SK-N-MC (cell line): ENCODE measurements around the gene UCKL1.

Experiments used
- DNase-seq: peaks from one replicate; pipeline ENCODE4 v3.0.0-alpha.2; 2011; ENCODE audit warnings: low read depth, low spot score
- H3K27ac ChIP-seq: fragments of 200-600 bp; sonication (generic); 2 replicates; pipeline ENCODE4 v1.5.1; 2016; ENCODE audit warnings: mixed run types
- H3K36me3 ChIP-seq: fragments of 200-600 bp; sonication (generic); 2 replicates; pipeline ENCODE4 v1.6.1; 2017; ENCODE audit warnings: antibody characterized with exemption, low read length, mixed read lengths; ENCODE audit not compliant: insufficient read depth
- H3K4me3 ChIP-seq: fragments of 200-600 bp; sonication (generic); 2 replicates; pipeline ENCODE4 v1.5.1; 2016
- H3K9ac ChIP-seq: fragments of 200-600 bp; sonication (generic); 2 replicates; pipeline ENCODE4 v1.8.0; 2017; ENCODE audit warnings: mixed run types, mixed read lengths; ENCODE audit not compliant: insufficient read length
- H3K9me3 ChIP-seq: fragments of 200-600 bp; sonication (generic); 2 replicates; pipeline ENCODE4 v1.6.1; 2017; ENCODE audit warnings: low read depth, mild to moderate bottlenecking, antibody characterized with exemption, low read length, moderate library complexity, mixed read lengths
- EZH2 ChIP-seq: fragments of 200-600 bp; sonication (generic); IDR thresholded peaks from one replicate; pipeline ENCODE4 v1.6.1; 2017; ENCODE audit warnings: antibody characterized with exemption
- FOXP2 ChIP-seq: optimal IDR thresholded peaks from 2 replicates; pipeline ENCODE3; 2011; ENCODE audit warnings: mild to moderate bottlenecking, moderate library complexity; ENCODE audit not compliant: insufficient read depth; ENCODE audit errors: extremely low read length, control extremely low read depth
- POLR2AphosphoS5 ChIP-seq: IDR thresholded peaks from 2 replicates; pipeline ENCODE4 v1.6.1; 2012; ENCODE audit warnings: mild to moderate bottlenecking, low read depth, low read length, borderline replicate concordance

The UCKL1 gene

DNA sequence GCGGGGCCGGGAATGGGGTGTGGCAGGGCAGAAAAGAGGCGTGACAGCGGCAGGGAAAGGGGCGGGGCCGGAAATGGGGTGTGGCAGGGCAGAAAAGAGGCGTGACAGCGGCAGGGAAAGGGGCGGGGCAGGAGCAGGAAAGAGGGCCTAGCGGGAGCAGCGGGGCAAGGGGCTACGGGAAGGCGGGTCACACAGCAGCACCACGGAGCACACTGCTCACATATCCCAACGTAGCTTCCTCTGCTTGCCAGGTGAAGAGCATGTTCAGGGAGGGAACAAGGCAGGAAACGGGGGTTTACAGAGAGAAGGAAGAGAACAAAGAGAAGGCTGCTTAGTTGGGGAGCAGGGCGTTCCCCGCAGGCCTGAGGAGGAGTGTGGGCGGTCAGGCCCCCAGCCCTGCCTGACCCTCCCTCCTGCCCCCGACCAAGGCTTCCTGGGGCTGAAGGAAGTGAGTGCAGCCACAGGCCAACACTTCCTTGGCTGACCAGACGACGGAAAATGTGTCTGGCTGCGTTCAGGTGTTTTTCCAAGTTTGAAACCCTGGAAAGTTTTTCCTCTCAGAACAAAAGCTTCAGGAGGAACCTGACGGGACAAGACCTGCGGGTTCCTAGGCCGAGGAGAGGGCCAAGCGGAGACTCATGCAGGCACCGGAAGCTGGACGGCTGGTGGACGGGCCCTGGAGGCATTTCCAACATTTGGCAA lies 13.8 kb downstream of the UCKL1 start:
- no peaks in the 10 kb centered on the region for H3K9me3 ChIP-seq
- H3K36me3 ChIP-seq, result peaks cover 28% of the 10 kb centered on the region; the same call in 1 of the 2 replicates
- H3K4me3 ChIP-seq, result no peak overlapping the region
- TF ChIP-seq POLR2AphosphoS5 (no peak), FOXP2 (no peak), EZH2 (no peak)
- H3K27ac ChIP-seq, result peak overlapping the region; percentile 60
- DNase-seq, result peak; percentile 16
- no peak overlapping the region for H3K9ac ChIP-seq

DNA sequence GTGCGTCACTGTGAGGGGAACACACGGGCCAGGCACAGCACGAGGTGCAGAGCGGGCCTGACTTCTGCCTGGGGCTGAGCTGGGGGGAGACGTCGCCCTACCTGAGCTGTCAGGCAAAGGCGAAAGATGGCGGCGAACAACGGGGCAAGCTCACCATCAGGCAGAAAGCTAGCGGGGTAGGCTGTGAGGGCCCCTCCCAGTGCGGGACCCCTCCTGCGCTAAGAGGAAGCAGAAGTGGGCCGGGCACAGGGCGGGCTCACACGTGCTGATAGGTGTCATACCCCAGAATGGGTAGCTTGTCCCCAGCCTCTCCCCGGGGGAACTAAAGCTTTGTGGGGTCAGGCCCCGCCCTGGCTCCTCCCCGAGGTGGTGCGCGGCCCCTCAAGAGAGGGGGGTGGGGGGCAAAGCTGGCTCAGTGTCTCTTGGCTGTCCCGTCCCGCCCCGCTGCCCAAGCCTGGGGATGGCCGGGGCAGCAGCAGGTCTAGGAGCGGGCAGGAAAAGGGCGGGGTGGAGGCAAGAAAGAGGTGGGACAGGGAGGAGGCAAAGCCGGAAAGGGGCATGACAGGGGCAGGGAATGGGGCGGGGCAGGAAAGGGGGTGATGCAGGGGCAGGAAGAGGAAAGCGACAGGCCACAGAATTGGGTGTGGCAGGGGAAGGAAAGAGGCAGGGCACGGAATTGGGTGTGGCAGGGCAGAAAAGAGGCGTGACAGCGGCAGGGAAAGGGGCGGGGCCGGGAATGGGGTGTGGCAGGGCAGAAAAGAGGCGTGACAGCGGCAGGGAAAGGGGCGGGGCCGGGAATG lies 14.7 kb downstream of the UCKL1 start:
- Histone ChIP-seq H3K4me3 (peak overlapping the region; percentile 51; the same call in 1 of the 2 replicates), H3K36me3 (peaks cover 28% of the 10 kb centered on the region; the same call in 1 of the 2 replicates), H3K9me3 (no peaks in the 10 kb centered on the region), H3K9ac (no peak overlapping the region), H3K27ac (no peak overlapping the region; the same call in 1 of the 2 replicates)
- peak; percentile 55 for DNase-seq
- TF ChIP-seq EZH2, result no peak
- TF ChIP-seq FOXP2, result no peak
- TF ChIP-seq POLR2AphosphoS5, result peak; percentile 13; the same call in 1 of the 2 replicates

DNA sequence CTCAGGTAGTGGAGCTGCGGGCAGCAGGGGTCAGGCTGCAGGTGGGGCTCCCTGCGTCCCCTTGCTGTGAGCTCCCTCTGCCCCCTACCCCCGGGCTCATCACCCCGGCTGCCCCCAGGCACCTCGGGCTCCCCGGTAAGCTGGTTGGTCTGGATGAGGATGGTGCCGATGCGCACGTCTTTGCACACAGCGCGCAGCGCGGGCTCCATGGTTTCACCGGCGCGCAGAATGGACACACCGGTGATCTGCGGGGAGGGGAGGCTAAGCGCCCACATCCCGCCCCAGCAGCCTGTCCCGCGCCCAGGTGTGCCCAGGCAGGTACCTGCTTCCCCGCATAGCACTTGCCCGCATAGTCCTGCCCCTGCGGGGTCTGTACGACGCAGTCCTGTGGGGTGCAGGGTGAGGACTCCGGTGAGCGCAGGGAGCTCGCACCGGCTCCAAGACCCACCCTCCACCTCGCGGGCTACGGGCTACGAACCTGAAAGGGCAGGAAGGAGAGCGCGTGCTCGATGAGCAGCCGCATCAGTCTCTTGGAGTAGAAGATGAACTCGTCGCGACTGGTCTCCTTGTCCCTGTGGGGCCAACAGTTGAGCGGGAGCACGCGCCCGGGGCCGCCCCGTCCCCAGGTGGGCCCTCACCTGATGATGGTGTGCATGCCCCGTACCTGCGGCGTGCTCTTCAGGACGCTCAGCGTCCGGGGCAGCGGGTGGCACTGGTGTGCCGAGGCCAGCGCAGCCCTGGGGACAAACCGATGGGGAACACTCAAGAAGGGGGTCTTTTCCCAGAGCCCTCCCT lies 15.5 kb downstream of the UCKL1 start:
- no peaks in the 10 kb centered on the region for H3K9me3 ChIP-seq
- no peak overlapping the region for H3K9ac ChIP-seq
- H3K4me3 ChIP-seq, result no peak overlapping the region
- DNase-seq, result no peak
- TF ChIP-seq POLR2AphosphoS5, result no peak; the same call in 1 of the 2 replicates
- TF ChIP-seq EZH2, result no peak
- TF ChIP-seq FOXP2, result no peak
- H3K27ac ChIP-seq, result no peak overlapping the region
- peaks cover 28% of the 10 kb centered on the region; the same call in 1 of the 2 replicates for H3K36me3 ChIP-seq

DNA sequence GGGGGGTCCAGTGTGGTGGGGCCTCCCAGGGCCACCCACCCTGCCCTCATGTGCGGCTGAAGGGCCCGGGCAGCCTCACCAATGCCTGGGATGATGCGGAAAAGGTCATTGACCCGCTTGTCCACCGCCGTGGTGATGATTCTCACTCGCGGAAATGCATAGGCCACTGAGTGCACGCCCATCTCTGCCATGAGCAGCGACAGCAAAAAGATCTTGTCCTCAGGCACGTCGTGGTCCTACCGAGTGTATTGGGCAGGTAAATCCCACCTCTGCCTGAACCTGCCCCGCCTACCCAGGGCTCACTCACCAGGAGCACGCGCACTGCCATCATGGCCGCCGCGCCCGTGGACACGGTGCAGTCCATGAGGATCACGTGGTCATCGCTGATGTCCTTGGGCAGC lies 16.1 kb downstream of the UCKL1 start:
- peaks cover 25% of the 10 kb centered on the region; the same call in 1 of the 2 replicates for H3K36me3 ChIP-seq

DNA sequence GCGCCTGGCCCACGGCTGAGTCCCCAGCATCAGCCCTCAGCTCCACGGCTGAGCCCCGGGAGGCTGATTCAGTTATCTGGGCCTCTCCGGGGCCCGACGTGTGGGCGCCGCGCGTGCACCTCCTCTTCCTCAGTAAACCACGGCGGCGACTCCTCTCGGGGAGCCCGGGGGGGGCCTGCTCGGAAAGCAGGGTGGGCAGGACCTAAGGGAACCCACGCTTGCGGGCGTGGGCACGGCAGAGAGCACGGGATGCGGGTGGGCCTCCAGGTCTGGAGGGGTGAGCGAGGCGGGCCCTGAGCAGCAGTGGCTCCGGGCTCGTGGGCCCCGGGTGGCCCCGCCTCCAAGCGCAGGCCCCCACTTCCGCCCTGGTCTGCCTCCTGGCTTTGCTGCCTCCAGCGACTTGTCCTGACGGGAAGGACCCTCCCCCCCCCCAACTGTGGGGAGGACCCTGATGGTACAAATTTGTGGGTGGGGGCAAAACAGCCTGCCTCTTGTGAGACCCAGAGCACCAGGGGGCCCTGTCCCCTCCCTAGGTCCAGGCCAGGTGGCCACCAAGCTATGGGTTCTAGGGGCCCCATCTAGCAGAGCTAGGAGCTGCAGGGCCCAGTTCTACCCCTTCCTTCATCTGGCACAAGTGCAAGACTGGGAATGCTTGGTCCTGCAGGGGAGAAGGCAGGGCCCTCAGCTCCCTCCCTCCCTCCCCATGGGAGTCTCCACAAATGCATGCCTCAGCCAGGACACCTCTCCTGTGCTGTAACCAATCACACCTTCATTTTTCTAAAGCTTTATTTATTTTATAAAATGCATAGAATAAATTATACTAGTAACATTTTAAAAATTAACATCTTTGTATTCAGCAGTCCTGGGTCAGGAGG lies 16.9 kb downstream of the UCKL1 start:
- Histone ChIP-seq H3K27ac (no peak overlapping the region), H3K9me3 (no peaks in the 10 kb centered on the region), H3K9ac (no peak overlapping the region), H3K4me3 (no peak overlapping the region), H3K36me3 (peaks cover 19% of the 10 kb centered on the region; the same call in 1 of the 2 replicates)
- DNase-seq, result no peak
- TF ChIP-seq POLR2AphosphoS5 (0 out of 2 replicates have a peak, but pooled peaks have one; percentile 21), EZH2 (no peak), FOXP2 (no peak)

More for the DNA sequence above, 16.1 kb downstream of the UCKL1 start:
- no peak for TF ChIP-seq POLR2AphosphoS5
- no peak for TF ChIP-seq FOXP2
- no peak for TF ChIP-seq EZH2
- no peaks in the 10 kb centered on the region for H3K9me3 ChIP-seq
- H3K9ac ChIP-seq, result no peak overlapping the region
- no peak overlapping the region for H3K4me3 ChIP-seq
- DNase-seq, result no peak
- H3K27ac ChIP-seq, result no peak overlapping the region

DNA sequence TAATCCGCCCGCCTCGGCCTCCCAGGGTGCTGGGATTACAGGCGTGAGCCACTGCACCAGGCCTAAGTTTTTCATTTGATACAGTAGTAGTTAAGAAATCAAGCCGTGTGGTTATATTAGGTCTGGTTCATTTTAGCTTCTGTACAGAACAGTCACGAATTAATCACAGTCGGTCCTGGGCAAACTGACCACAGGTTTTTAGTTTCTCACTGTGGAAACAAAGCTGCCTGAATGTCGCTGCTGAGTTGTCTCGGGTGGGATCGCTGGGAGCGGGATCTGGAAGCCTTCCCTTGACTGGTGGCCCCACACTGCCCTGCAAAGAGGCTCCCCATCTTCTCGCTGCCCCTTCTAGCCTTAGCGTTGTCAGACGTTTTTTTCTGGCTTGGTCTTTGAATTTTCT lies 18.6 kb downstream of the UCKL1 start:
- Histone ChIP-seq H3K36me3 (peaks cover 18% of the 10 kb centered on the region; the same call in 1 of the 2 replicates), H3K9me3 (no peaks in the 10 kb centered on the region), H3K9ac (no peak overlapping the region), H3K4me3 (no peak overlapping the region), H3K27ac (no peak overlapping the region)
- TF ChIP-seq FOXP2, result no peak
- TF ChIP-seq EZH2, result no peak
- DNase-seq, result no peak

DNA sequence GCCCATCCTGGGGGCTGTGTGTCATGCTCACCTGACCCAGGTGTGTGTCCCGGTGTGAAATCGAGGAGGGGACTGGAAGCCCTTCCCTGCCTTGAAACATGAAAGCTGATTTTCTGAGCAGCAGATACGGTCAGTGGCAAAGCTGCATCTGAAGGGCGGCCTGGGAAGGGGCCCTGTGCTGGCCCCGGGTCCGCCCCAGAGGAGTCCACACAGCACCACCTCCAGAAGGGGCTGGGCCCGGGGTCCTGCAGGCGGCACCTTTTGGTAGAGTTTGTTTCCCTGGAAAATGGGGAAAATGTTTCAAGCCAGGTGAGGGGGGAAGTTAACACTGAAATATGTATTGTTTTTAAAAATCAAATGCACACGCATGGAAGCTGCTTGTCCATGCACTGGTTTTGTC lies 20.8 kb downstream of the UCKL1 start:
- no peak for DNase-seq
- Histone ChIP-seq H3K9me3 (no peaks in the 10 kb centered on the region), H3K4me3 (no peak overlapping the region), H3K27ac (no peak overlapping the region), H3K9ac (no peak overlapping the region), H3K36me3 (peaks cover 39% of the 10 kb centered on the region; the same call in 1 of the 2 replicates)
- TF ChIP-seq POLR2AphosphoS5 (no peak), FOXP2 (no peak), EZH2 (no peak)
